GM12878 (cell line): ENCODE data around the gene ARHGAP9.

Source experiments
- BCLAF1 ChIP-seq: fragments of 450-650 bp; IDR thresholded peaks from 2 replicates; pipeline ENCODE4 v1.6.1; 2017; ENCODE audit warnings: antibody characterized with exemption, mild to moderate bottlenecking, moderate library complexity
- BRCA1 ChIP-seq: IDR thresholded peaks from 2 replicates; pipeline ENCODE4 v1.6.1; 2011; ENCODE audit warnings: low read depth, low read length, improper control_type of control experiment
- CEBPB ChIP-seq, 2 experiments: fragments of 150-350 bp in 1 of 2; IDR thresholded peaks; 2 replicates each; pipeline ENCODE4 v1.6.1; 2012 to 2014; ENCODE audit warnings: low read depth in 2 of 2, low read length in 2 of 2, borderline replicate concordance in 1 of 2, inconsistent platforms in 1 of 2
- CTCF ChIP-seq, 3 experiments: IDR thresholded peaks in 2 of 3; conservative IDR thresholded peaks in 1 of 3; 2 replicates each; pipeline ENCODE4 v1.5.1; 2011; ENCODE audit warnings: low read depth in 3 of 3, low read length in 3 of 3, mild to moderate bottlenecking in 3 of 3, control low read depth in 2 of 3, moderate library complexity in 2 of 3, inconsistent platforms in 1 of 3, mixed read lengths in 1 of 3; ENCODE audit not compliant: control insufficient read depth in 2 of 3, insufficient read depth in 1 of 3; ENCODE audit errors: extremely low read depth in 1 of 3
- HDGF ChIP-seq: fragments of 450-650 bp; IDR thresholded peaks from 2 replicates; pipeline ENCODE4 v1.6.1; 2016; ENCODE audit warnings: antibody characterized with exemption
- IRF3 ChIP-seq: fragments of 450-650 bp; IDR thresholded peaks from 2 replicates; pipeline ENCODE4 v1.6.1; 2014; ENCODE audit warnings: mild to moderate bottlenecking
- MXI1 ChIP-seq: fragments of 150-350 bp; IDR thresholded peaks from 2 replicates; pipeline ENCODE4 v1.6.1; 2011; ENCODE audit warnings: low read depth, mild to moderate bottlenecking, inconsistent platforms, low read length, improper control_type of control experiment
- REST ChIP-seq: IDR thresholded peaks from 2 replicates; pipeline ENCODE4 v1.6.1; 2012; ENCODE audit warnings: mild to moderate bottlenecking, low read depth, low read length
- RFX5 ChIP-seq: IDR thresholded peaks from 2 replicates; pipeline ENCODE4 v1.6.1; 2011; ENCODE audit warnings: low read depth, low read length, improper control_type of control experiment
- SIN3A ChIP-seq: IDR thresholded peaks from 2 replicates; pipeline ENCODE4 v1.6.1; 2012; ENCODE audit warnings: low read depth, low read length, improper control_type of control experiment
- USF2 ChIP-seq: IDR thresholded peaks from 2 replicates; pipeline ENCODE4 v1.6.1; 2011; ENCODE audit warnings: low read depth, low read length, improper control_type of control experiment, borderline replicate concordance

- TF ChIP-seq IRF3 (no peak), BRCA1 (no peak), BCLAF1 (no peak), REST (no peak), CTCF (IDR thresholded peaks at IDR 0.05 in 2 of 3, conservative IDR thresholded peaks at IDR 0.05 in 1 of 3; ENCODE audit: control insufficient read depth in 2 of 3, extremely low read depth in 1 of 3, insufficient read depth in 1 of 3, low read depth in 3 of 3, low read length in 3 of 3) (no peak), USF2 (no peak), MXI1 (no peak), HDGF (no peak), SIN3A (no peak), RFX5 (no peak), CEBPB (IDR thresholded peaks at IDR 0.05; ENCODE audit: borderline replicate concordance in 1 of 2, low read depth in 2 of 2, low read length in 2 of 2) (no peak)
These were observed 27.3 kb downstream of the ARHGAP9 start for GRCh38 chr12:57452181-57452936.
